Islet of Langerhans (tissue), 1 donor: ENCODE results near the gene GPR137B.

Experiments
- FAIRE-seq: peaks from one replicate; lab custom pipeline; 2011; peaks lifted over from hg19 to GRCh38; lab: Jason Lieb, UNC

GPR137B gene

GRCh38 chr1:236114076-236114747 lies 28.1 kb upstream of the GPR137B start:
- no peak for FAIRE-seq

- no peak for FAIRE-seq
Observed at GRCh38 chr1:236117710-236118109, 24.6 kb upstream of the GPR137B start.

- no peak for FAIRE-seq
Observed at GRCh38 chr1:236119943-236120484, 22.3 kb upstream of the GPR137B start.

- FAIRE-seq = no peak
Observed at GRCh38 chr1:236120721-236121153, 21.6 kb upstream of the GPR137B start.

GRCh38 chr1:236122176-236122575 lies 20.2 kb upstream of the GPR137B start:
- FAIRE-seq = no peak

- no peak for FAIRE-seq
Observed at GRCh38 chr1:236123563-236123962, 18.8 kb upstream of the GPR137B start.

- no peak for FAIRE-seq
Observed at GRCh38 chr1:236124965-236125364, 17.4 kb upstream of the GPR137B start.

GRCh38 chr1:236127045-236127444 lies 15.3 kb upstream of the GPR137B start:
- no peak for FAIRE-seq

GRCh38 chr1:236128646-236129178 lies 13.6 kb upstream of the GPR137B start:
- FAIRE-seq = no peak

GRCh38 chr1:236129306-236129705 lies 13.0 kb upstream of the GPR137B start:
- FAIRE-seq = no peak

- no peak for FAIRE-seq
Observed at GRCh38 chr1:236130372-236130771, 12.0 kb upstream of the GPR137B start.

- FAIRE-seq = no peak
Observed at GRCh38 chr1:236131916-236132315, 10.4 kb upstream of the GPR137B start.

GRCh38 chr1:236132420-236133046 lies 9.8 kb upstream of the GPR137B start:
- no peak for FAIRE-seq

- no peak for FAIRE-seq
Observed at GRCh38 chr1:236133339-236133738, 9.0 kb upstream of the GPR137B start.

- FAIRE-seq = no peak
Observed at GRCh38 chr1:236133802-236134201, 8.5 kb upstream of the GPR137B start.

- no peak for FAIRE-seq
Observed at GRCh38 chr1:236137285-236137852, 5.0 kb upstream of the GPR137B start.

- no peak for FAIRE-seq
Observed at GRCh38 chr1:236139495-236139894, 2.8 kb upstream of the GPR137B start.

GRCh38 chr1:236140705-236141446 lies 1.5 kb upstream of the GPR137B start:
- FAIRE-seq = no peak

- FAIRE-seq = no peak
Observed at GRCh38 chr1:236141447-236142252, 689 bp upstream of the GPR137B start.

- no peak for FAIRE-seq
Observed at GRCh38 chr1:236143104-236143948, 987 bp downstream of the GPR137B start.

- FAIRE-seq = no peak
Observed at GRCh38 chr1:236144033-236144432, 1.7 kb downstream of the GPR137B start.
